Upper lobe of right lung (tissue), 1 donor: ENCODE data around the gene RASGRF2. TPM values are rescaled to one million over a fixed set of nuclear protein-coding genes. Genes with fewer than 3 reads are reported as not detected.

ENCODE experiments used
- ATAC-seq: fragments of 200-7000 bp; cut with Tn5 transposase; one replicate; pipeline ENCODE4 v1.9.1; 2020; ENCODE audit warnings: mild to moderate bottlenecking, moderate library complexity
- DNase-seq: peaks from one replicate; pipeline ENCODE4 v3.0.0-alpha.2; 2020
- H3K27ac ChIP-seq: fragments of 200-600 bp; one replicate; pipeline ENCODE4 v1.8.0; 2022
- H3K27me3 ChIP-seq: fragments of 200-600 bp; one replicate; pipeline ENCODE4 v1.8.0; 2022; ENCODE audit warnings: mild to moderate bottlenecking
- H3K36me3 ChIP-seq: fragments of 200-600 bp; one replicate; pipeline ENCODE4 v1.8.0; 2022
- H3K4me1 ChIP-seq: fragments of 200-600 bp; one replicate; pipeline ENCODE4 v1.8.0; 2022
- H3K4me3 ChIP-seq: fragments of 200-600 bp; one replicate; pipeline ENCODE4 v1.8.0; 2022; ENCODE audit warnings: mild to moderate bottlenecking
- H3K9me3 ChIP-seq: fragments of 200-600 bp; one replicate; pipeline ENCODE4 v1.8.0; 2022
- CTCF ChIP-seq: fragments of 200-600 bp; IDR thresholded peaks from one replicate; pipeline ENCODE4 v1.8.0; 2022; ENCODE audit warnings: antibody characterized with exemption
- intact Hi-C: fragments of 100-400 bp; cut with DNase I; formaldehyde crosslinking; loops from one replicate; pipeline ENCODE4 v1.11.0; 2022
- total RNA-seq: library from RNA; stranded (reverse); fragmentation: NEBNext Ultra II Directional; extraction: Animal tissue kit (Norgen Biotek cat#: 25700); gene quantifications from one replicate; pipeline ENCODE4 v1.2.1, GENCODE V29; 2021
- donor health status: DM: no; HTN: yes; CAD: no; lungs with severe emphysema.

RASGRF2 gene
- total RNA-seq, 1 donor from 2014 or later: 5.4 TPM

GRCh38 chr5:81226949-81227348, 266.8 kb downstream of the RASGRF2 start:
- intact Hi-C loops: no loop called here
- no peak overlapping the region for H3K4me3 ChIP-seq
- H3K4me1 ChIP-seq: no peaks in the 10 kb centered on the region
- TF ChIP-seq CTCF: no peak
- no peak for ATAC-seq
- H3K36me3 ChIP-seq: no peaks in the 10 kb centered on the region
- no peaks in the 10 kb centered on the region for H3K9me3 ChIP-seq
- no peak overlapping the region for H3K27ac ChIP-seq
- H3K27me3 ChIP-seq: no peaks in the 10 kb centered on the region
- DNase-seq: no peak

- ATAC-seq: no peak
- H3K4me3 ChIP-seq: no peak overlapping the region
- no peaks in the 10 kb centered on the region for H3K36me3 ChIP-seq
- H3K27me3 ChIP-seq: no peaks in the 10 kb centered on the region
- H3K4me1 ChIP-seq: no peaks in the 10 kb centered on the region
- H3K9me3 ChIP-seq: no peaks in the 10 kb centered on the region
- TF ChIP-seq CTCF: no peak
- H3K27ac ChIP-seq: no peak overlapping the region
- intact Hi-C loops: no loop called here
- DNase-seq: no peak
Measured at GRCh38 chr5:81228084-81228483, 267.9 kb downstream of the RASGRF2 start.

GRCh38 chr5:81230416-81230815, 270.3 kb downstream of the RASGRF2 start:
- Histone ChIP-seq H3K4me1 (peaks cover 4% of the 10 kb centered on the region), H3K36me3 (no peaks in the 10 kb centered on the region), H3K9me3 (no peaks in the 10 kb centered on the region), H3K27ac (no peak overlapping the region), H3K4me3 (no peak overlapping the region), H3K27me3 (no peaks in the 10 kb centered on the region)
- intact Hi-C loops: no loop called here
- ATAC-seq: no peak
- no peak for TF ChIP-seq CTCF
- no peak for DNase-seq

GRCh38 chr5:81232464-81233079, 272.4 kb downstream of the RASGRF2 start:
- Histone ChIP-seq H3K27me3 (no peaks in the 10 kb centered on the region), H3K36me3 (no peaks in the 10 kb centered on the region), H3K27ac (no peak overlapping the region), H3K4me3 (peak overlapping the region; percentile 31), H3K9me3 (no peaks in the 10 kb centered on the region), H3K4me1 (peaks cover 7% of the 10 kb centered on the region)
- intact Hi-C loops: no loop called here
- DNase-seq (no peak), ATAC-seq (no peak)
- no peak for TF ChIP-seq CTCF

- Histone ChIP-seq H3K27ac (no peak within 1 kb of the TSS), H3K36me3 (no peaks in the 10 kb centered on the region), H3K4me1 (peaks cover 7% of the 10 kb centered on the region), H3K4me3 (peak within 1 kb of the TSS; percentile 31), H3K27me3 (no peaks in the 10 kb centered on the region), H3K9me3 (no peaks in the 10 kb centered on the region)
- DNase-seq (peak; percentile 89), ATAC-seq (peak; percentile 95)
- intact Hi-C loops: no loop called here
- TF ChIP-seq CTCF: no peak
Measured at GRCh38 chr5:81233080-81233634, 273.0 kb downstream of the RASGRF2 start, which contains the start of gene CKMT2. Gene CKMT2 (plus strand): TSS chr5:81233322. CDS start chr5:81251133, 17,811 bp downstream.
